ENCODE data around the gene EPS8L2.

EPS8L2 gene

GRCh38 chr11:690738-691633, 15.0 kb upstream of the EPS8L2 start:
- DNase-seq, result no peak

DNA sequence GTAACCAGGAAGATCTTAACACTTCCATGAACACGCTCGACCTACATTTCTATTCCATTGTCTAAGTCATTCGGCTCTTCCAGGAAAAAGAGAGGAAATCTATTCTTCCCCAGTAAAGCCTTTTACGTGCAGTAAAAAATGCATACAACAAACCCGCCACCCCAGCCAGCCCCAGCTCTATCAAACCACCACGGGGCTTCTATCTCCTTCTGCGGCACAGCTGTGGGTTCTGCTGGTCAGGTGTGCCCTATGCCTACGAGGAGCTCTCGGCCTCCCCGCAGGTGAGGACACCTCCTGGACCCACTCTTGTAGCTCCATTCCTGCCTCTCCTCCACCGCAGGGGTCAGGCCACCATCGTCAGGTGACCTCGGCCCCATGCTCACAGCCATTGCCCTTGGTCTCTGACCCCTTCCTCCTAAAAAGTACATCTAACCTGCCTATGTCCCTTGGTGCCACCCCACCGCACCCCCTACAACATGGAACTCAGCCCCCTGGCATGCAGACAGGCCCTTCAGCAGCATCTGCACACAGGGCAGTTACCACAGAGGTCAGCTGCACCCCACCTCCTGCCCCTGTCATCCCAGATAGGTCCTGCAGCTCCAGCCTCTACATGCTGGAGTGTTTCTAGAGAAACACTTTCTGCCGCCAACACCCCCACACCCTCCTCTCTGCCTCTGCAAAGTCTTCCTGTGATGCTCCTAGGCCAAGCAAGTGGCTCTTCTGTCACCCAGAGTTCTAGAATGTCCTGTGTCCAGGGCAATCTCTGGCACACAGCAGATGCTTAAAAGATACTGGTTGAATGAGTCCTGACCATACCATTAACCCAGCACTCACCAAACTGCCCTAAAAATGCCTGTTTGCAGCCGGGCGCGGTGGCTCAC, 14.1 kb upstream of the EPS8L2 start:
- DNase-seq, result no peak

DNA sequence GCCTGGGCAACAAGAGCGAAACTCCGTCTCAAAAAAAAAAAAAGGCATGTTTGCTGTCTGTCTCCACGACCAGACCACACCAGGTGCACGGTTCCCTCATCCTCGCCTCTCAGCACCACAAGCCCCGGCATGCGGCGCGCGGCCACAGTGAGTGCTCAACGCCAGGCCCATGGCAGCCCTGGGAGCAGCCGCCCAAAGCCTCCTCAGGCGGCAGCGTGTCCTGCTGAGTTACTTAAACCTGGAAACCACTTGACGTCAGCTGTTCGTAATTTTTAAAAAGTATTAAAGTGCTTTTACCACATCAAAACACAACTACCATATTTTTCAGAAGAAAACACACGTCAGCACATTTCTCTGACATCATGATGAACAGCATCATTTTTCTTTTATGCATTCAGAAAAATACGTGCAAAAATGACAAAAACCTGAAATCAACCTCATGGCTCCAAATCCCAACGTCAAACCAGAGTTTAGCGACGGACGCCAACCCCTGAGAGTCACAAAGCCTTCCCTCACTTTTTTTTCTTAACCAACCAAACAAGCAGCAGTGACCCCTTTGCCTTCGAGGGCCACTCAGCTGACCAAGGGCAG, 13.1 kb upstream of the EPS8L2 start:
- peak; percentile 39 for DNase-seq

DNA sequence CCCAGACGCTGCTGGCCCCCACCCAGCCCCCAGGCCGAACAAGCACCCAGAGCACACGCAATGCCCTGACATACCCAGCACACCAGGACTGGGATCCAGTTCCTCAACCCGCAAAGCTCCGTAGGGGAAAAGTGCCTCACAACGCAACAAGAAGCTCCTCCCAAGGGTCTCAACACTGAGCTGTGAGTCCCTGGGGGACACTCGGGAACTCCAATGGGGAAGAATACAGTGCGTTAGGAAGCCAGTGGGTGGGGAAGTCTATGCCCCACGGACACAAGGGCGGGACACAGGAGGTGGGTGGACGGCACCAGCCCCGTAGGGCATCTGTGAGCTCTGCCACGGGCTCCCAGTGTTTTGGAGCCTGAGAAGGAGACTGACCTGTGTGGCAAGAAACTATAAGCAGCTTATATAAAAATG, 12.6 kb upstream of the EPS8L2 start:
- DNase-seq, result peak; percentile 27

DNA sequence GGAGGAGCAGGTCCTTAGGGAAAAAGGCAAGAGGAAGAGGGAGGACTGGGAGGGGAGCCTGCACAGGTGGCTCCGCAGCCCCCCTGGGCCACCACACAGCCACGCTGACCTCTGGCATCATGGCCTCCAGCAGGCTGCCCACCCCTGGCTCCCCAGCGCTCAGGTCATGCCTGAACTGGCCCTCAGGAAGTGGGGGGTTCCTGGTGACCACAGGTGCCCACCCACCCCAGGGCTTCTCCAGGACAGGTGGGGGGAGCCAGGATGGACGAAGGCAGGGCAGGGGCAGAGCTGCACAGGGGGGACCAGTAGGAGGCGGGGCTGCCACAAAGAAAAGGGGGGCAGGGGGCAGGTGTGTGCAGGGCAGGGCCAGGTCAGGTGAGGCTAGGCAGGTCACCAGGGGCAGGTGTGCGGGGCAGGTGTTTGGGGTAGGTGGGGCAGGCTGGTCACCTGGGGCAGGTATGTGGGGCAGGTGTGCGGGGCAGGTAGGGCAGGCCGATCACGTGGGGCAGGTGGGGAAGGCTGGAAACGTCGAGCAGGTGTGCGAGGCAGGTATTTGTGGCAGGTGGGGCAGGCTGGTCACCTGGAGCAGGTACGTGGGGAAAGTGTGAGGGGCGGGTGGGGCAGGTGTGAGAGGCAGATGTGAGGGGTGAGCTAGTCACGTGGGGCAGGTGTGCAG, 12.0 kb upstream of the EPS8L2 start:
- peak; percentile 61 for DNase-seq

DNA sequence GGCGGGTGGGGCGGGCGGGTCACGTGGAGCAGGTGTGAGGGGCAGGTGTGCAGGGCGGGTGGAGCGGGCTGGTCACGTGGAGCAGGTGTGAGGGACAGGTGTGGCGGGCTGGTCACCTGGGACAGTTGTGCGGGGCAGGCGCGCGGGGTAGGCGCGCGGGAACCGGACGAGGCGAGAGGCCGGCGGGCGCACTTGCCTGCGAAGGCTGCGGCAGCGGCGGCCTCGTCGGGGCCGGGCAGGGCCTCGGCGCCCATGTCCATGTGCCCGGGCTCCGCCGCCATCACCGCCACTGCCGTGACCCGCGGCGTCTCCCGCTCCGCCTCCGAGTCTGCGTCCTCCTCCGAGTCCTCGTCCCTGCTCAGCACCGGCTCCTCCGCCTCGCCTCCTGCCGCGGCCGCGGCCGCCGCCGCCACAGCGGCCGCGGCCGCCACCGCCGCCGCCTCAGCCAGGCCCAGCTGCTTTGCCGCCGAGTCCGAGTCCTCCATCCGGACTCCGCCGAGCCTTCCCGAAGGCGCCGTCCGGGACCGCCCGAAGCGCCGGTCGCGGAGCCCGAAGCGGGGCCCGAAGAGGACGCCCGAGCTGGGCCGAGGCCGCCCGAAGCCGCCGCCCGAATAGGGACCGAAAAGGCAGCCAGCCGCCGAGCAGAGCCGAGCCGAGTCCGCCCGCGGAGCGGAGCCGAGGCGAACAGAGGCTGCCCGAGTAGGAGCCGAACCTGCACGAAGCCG, 11.3 kb upstream of the EPS8L2 start, which contains the start of gene DEAF1:
TSS of gene DEAF1 (minus strand) at position 660 of the 725 bp plus-strand sequence. CDS start at position 485, 175 bp downstream.
- DNase-seq, result peak; percentile 63

- DNase-seq, result no peak
These were observed 10.8 kb upstream of the EPS8L2 start for GRCh38 chr11:695288-695537.

DNA sequence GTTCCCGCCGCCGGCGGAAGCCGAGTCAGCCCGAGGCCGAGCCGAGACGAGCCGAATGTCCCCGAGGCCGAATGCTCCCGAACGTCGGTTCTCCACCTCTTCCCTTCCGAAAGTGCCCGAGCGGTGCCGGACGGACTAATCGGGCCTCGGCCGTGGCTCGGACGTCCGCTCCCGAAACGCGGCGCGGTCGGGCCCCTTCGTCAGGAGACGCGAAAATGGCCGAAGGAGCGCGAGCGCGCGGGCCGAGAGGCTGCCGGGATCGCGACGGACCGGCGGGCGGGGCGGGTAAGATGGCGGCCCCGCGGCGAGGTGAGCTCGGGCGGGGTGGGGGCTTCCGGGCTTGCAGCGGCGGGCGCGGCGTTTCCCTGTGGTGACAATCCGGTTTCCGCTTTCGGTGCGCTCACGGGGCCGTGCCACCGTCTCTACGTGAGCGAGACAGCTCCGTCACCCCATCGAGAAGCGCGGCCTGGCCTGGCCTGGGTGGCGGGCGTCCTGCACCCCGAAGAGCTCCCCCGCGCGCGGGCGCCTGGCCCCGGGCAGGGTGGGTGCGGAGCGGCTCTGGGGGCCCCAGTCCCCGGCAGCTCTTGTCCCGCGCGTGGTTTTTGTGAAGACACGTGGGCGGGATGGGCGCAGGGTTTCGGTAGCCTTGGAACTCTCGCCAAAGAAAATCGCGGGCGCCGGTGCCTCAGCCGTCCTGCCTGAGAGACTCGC, 10.3 kb upstream of the EPS8L2 start, which contains the start of gene TMEM80:
TSS of gene TMEM80 (plus strand) at position 279 of the 711 bp plus-strand sequence. CDS start at position 291, 12 bp downstream.
- peak; percentile 49 for DNase-seq

DNA sequence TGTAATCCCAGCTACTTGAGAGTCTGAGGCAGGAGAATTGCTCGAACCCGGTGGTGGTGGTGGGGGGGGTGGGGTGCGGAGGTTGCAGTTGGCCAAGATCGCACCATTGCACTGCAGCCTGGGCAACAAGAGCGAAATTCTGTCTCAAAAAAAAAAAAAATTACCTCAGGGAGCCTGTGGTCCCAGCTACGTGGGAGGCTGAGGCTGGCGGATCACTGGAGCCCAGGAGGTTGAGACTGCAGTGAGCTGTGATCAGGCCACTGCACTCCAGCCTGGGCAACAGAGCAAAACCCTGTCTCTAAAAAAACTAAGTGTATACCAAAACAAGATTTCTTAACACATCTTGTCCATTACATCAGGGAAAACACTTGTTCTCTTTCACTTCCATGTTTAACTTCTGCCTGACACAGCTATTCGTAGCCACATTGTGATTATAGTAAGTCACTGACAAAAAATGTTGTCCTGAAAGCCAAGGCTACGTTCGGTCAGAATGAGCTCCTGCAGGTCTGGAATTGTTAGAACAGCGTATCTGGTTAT, 9.0 kb upstream of the EPS8L2 start:
- DNase-seq, result no peak

DNA sequence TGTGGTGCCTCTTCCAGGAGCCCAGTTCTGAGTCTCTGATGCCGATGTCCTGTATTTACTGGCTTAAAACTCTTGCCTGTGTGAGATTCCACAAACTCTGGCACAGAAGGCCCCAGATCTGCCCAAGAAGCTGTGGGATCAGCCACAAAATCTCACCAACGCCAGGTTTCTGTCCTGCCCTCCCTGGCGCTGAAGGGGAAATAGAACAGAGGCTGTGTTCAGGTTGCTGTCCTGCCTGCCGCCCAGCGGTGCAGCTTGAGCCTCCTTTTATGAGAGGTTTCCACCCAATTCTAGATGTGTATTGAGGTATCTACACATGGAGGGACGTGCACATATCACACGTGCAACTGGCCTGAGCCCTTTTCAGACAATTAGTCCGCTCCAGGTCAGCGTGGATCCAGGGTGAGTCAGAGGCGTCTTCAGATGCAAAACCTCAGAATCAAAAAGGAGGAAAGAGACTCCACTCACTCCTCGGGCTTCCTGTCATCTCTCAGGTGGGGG, 8.2 kb upstream of the EPS8L2 start:
- DNase-seq, result no peak

- no peak for DNase-seq
These were observed 7.4 kb upstream of the EPS8L2 start for GRCh38 chr11:698493-699115.

- no peak for DNase-seq
These were observed 6.9 kb upstream of the EPS8L2 start for GRCh38 chr11:699116-699508.

GRCh38 chr11:699753-700152, 6.3 kb upstream of the EPS8L2 start:
- peak; percentile 26 for DNase-seq

DNA sequence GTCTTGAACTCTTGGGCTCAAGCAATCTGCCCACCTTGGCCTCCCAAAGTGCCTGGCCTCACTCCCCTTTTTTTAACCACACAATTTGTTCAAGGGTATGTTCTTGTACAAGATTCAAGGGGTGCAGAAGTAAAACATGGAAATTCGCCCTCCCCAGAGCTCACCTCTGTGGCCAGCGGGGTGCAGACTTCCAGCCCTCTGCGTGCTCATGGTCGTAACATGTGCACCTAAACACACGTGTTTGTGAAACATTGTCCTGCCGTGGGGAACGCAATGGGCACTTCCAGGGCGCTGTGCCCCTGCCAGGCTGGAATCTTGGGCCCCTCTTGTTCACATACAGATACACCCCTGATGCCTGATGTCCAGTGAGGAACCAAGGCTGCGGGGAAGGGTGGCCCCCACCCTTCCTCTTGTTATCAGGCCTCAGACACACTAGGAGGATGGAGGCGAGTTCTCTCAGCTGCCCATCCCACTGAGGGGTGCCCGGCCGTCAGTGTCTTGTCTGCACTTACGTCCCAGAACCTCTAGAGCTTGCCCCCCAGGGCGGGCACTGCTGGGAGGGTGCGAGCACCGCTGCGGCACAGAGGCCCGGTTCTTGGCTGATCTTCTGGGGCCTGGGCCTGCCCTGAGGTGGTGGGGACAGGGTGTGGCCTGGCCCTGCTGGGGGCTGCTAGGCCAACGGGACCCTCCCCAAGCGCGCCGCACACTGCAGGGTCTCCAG, 4.1 kb upstream of the EPS8L2 start:
- no peak for DNase-seq

GRCh38 chr11:702462-703461, 3.3 kb upstream of the EPS8L2 start:
- DNase-seq, result no peak

DNA sequence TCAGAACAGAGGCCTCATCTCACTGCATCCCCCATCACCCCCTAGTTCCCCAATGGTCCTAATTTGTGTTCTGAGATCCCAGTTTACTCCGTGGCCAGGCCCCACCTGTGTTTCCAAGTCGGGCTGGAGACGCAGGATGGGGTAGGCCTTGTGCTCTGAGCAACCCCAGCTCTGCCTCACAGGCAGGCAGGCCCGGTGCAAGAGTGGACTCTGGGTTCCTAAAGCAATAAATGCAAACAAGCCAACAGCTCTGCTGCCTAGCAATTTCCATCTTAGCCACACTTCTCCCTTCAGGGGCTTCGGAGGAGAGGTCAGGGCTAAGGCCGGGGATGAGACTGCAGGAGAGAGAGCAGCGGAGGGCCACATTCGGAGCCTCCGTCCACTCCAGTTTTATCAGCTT, 2.5 kb upstream of the EPS8L2 start:
- DNase-seq, result no peak

DNA sequence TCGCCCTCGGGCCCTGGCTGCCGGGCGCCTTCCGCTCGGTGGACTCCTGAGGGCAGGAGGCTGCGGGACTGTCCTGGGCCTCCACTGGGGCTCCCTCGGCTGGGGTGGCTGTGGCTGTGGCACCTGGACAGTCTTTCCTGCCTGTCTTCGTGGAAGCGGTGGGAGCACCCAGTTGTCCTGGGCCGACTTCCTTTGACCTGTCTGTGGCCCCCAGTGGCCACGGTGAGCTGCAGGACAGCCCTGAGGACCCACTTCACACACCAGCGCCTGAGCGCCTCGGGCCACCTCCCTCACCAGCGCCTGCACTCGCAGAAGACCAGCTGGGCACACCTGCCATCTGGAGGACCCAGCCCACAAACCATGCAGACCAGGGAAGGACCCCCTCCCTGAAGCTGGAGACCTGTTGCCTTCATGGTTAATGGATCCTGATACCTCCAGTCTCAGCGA, 1.8 kb upstream of the EPS8L2 start:
- DNase-seq, result no peak
